ENCODE data around the gene LTO1.

The LTO1 gene

DNA sequence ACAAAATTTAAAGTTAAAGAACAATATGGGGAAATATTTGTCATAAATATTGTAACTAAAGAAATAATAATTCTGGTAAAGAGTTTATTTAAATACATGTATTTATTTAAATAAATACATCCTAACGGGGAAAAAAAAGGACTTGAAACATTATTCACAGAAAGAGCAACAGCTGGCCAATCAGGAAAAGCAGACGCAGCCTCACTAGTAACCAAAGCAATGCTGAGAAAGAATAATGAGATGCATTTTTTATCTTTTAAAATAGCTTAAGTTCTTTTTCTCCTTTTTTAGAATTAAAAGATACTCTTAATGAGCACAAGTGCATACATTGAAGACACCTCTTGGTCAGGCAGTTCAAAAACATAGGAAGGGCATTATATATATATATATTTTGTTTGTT lies 2.6 kb upstream of the LTO1 start:
- no peak overlapping the region for H3K4me3 ChIP-seq (ENCODE audit: low read depth, low read length)
- TF ChIP-seq, protein P1, sequence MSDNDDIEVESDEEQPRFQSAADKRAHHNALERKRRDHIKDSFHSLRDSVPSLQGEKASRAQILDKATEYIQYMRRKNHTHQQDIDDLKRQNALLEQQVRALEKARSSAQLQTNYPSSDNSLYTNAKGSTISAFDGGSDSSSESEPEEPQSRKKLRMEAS (IDR thresholded peaks at IDR 0.05; ENCODE audit: low read depth, low read length) = no peak
- no peak for TF ChIP-seq MYC (IDR thresholded peaks at IDR 0.05; ENCODE audit: low read depth, low read length)
- TF ChIP-seq, protein P2, sequence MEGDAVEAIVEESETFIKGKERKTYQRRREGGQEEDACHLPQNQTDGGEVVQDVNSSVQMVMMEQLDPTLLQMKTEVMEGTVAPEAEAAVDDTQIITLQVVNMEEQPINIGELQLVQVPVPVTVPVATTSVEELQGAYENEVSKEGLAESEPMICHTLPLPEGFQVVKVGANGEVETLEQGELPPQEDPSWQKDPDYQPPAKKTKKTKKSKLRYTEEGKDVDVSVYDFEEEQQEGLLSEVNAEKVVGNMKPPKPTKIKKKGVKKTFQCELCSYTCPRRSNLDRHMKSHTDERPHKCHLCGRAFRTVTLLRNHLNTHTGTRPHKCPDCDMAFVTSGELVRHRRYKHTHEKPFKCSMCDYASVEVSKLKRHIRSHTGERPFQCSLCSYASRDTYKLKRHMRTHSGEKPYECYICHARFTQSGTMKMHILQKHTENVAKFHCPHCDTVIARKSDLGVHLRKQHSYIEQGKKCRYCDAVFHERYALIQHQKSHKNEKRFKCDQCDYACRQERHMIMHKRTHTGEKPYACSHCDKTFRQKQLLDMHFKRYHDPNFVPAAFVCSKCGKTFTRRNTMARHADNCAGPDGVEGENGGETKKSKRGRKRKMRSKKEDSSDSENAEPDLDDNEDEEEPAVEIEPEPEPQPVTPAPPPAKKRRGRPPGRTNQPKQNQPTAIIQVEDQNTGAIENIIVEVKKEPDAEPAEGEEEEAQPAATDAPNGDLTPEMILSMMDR (IDR thresholded peaks at IDR 0.05; ENCODE audit: low read depth, low read length) = no peak
- TF ChIP-seq POLR2A (IDR thresholded peaks at IDR 0.05; ENCODE audit: extremely low read depth, insufficient read length) = no peak
- DNase-seq (ENCODE audit: low read depth) = no peak

DNA sequence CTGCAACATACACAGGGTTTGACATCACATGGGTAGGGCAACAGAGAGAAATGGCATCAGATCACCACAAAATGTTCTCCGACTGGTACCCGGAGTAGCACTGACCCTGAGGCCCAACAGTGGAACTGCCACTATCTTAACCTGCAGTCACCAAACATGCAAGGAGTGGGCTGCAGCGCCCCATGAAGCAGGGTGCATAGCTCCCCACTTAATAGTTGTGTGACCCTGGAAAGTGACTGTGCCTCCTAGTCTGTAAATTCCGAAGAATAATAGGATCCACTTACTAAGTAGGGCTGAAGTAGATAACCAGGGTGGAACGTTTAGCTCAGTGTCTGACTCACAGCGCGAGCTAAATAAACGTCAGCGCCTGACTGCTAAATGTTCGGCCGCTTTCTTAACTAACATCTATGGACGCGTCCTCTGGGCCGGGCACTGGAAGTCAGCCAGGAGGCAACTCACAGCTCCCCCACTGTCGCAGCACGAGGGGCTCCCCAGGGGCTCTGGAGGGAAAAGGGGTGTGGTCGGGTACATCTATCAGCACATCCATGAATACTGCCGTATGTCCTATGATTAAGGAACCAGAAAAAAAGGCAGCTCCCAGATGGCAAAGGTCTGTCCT lies 777 bp downstream of the LTO1 start:
- peak overlapping the region; percentile 94 for H3K4me3 ChIP-seq (ENCODE audit: low read depth, low read length)
- DNase-seq (ENCODE audit: low read depth) = peak; percentile 56
- TF ChIP-seq, protein P2 (IDR thresholded peaks at IDR 0.05; ENCODE audit: low read depth, low read length) = no peak
- TF ChIP-seq MYC (IDR thresholded peaks at IDR 0.05; ENCODE audit: low read depth, low read length) (peak; percentile 15; the same call in 1 of the 2 replicates), POLR2A (IDR thresholded peaks at IDR 0.05; ENCODE audit: extremely low read depth, insufficient read length) (no peak)
- TF ChIP-seq, protein P1 (IDR thresholded peaks at IDR 0.05; ENCODE audit: low read depth, low read length) = no peak

DNA sequence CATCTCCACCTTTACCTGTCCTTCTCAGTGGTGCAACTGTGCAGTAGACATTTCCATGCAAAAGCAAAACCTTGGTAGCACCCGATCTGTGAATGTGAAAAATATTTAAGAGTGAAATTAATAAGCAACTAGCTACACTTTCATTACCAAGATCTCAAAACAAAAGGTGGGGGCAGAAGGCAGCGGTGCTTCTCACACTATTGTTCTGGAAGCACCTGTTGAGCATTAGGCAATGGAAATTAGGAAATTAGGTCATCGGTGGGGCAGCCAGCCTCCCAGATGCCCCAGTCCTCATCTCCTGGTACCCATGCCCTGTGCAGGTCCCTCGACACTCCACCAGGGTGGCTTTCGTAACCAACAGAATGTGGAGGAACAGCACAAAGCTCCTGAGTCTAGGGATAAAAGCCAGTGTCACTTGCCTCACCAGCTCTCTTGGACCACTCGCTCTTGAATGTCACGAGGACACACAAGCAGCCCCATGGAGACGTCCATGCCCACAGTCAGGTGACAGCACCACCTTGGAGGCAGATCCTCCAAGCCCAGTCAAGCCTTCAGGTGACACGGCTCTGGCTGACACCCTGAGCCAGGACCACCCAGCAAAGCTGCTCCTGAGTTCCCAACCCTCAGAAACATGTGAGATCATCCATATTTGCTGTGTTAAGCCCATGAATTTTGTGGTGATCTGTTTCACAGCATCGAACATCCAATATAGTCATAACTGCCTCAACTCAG lies 3.3 kb downstream of the LTO1 start:
- DNase-seq (ENCODE audit: low read depth) = no peak
- TF ChIP-seq POLR2A (IDR thresholded peaks at IDR 0.05; ENCODE audit: extremely low read depth, insufficient read length) (no peak), MYC (IDR thresholded peaks at IDR 0.05; ENCODE audit: low read depth, low read length) (no peak)
- TF ChIP-seq, protein P1 (IDR thresholded peaks at IDR 0.05; ENCODE audit: low read depth, low read length) = no peak
- no peak overlapping the region for H3K4me3 ChIP-seq (ENCODE audit: low read depth, low read length)

DNA sequence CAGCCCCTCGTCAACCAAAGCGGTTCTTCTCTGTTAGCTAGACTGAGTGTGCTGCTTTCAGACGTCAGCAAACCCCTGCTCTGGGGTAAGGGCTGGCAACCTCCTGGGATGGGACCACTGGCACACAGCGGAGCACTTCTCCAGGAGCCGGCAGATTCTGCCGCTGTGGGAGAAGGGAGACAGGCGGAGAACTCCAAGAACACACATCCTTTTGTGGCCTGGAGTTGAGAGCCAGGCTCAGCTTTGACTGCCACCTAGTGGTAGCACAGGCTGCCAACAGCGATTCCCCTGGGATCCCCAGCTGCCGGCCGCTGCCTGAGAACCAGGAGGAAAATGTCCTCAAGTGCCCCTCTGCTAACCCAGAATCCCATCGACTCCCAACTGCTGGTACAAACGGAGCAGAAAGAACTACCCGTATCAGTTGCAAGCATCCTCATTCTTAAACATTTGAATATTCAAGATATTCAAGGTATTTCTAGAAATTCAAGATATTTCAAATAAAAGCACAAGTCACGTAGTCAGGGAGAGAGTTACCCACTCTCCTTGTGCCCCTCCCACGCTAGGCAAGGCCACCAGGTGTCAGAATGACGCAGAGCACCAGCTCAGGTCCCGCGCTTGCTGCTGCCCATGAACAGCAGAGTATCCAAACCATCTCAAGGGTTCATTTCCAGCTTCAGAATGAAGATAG lies 4.9 kb downstream of the LTO1 start:
- peak; percentile 86 for DNase-seq (ENCODE audit: low read depth)
- H3K4me3 ChIP-seq (ENCODE audit: low read depth, low read length) = no peak overlapping the region
- TF ChIP-seq, protein P1 (IDR thresholded peaks at IDR 0.05; ENCODE audit: low read depth, low read length) = peak; percentile 46
- TF ChIP-seq, protein P2 (IDR thresholded peaks at IDR 0.05; ENCODE audit: low read depth, low read length) = peak; percentile 95
- TF ChIP-seq MYC (IDR thresholded peaks at IDR 0.05; ENCODE audit: low read depth, low read length) (peak; percentile 26; the same call in 1 of the 2 replicates), POLR2A (IDR thresholded peaks at IDR 0.05; ENCODE audit: extremely low read depth, insufficient read length) (no peak)

DNA sequence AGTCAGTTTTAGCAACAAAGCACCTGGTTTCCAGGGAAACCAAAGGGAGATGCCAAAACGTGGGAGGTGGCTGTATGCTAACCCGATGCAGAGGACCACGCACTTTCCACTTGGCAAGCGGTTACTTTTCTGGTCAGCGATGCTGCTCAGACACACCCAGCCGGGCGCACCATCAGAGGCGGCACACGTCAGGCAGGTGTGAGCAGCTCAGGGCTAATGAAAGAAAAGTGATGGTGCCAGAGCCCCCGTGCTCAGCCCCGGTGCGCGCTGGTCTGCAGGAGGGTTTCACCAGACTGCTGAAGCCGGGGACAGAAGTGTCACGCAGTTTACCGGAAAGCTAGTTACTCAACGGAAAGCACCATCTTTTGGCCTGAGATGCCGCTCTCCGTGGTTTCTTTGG lies 5.7 kb downstream of the LTO1 start:
- DNase-seq (ENCODE audit: low read depth) = no peak
- TF ChIP-seq POLR2A (IDR thresholded peaks at IDR 0.05; ENCODE audit: extremely low read depth, insufficient read length) (no peak), MYC (IDR thresholded peaks at IDR 0.05; ENCODE audit: low read depth, low read length) (no peak)
- TF ChIP-seq, protein P2 (IDR thresholded peaks at IDR 0.05; ENCODE audit: low read depth, low read length) = no peak
- TF ChIP-seq, protein P1 (IDR thresholded peaks at IDR 0.05; ENCODE audit: low read depth, low read length) = no peak
- H3K4me3 ChIP-seq (ENCODE audit: low read depth, low read length) = no peak overlapping the region
